HepG2 (cell line): ENCODE data around the gene ARMC2.

Experiments used
- ETV6 ChIP-seq: sonication (generic); formaldehyde crosslinking; conservative IDR thresholded peaks from 2 replicates; pipeline ENCODE4 v1.4.0; 2020; ENCODE audit warnings: missing genetic modification reagents
- MYC ChIP-seq: sonication (generic); formaldehyde crosslinking; IDR thresholded peaks from 2 replicates; pipeline ENCODE4 v1.9.0; 2021; ENCODE audit warnings: missing genetic modification reagents, borderline replicate concordance
- RFXAP ChIP-seq: sonication (generic); formaldehyde crosslinking; IDR thresholded peaks from 2 replicates; pipeline ENCODE4 v1.4.0; 2020; ENCODE audit warnings: missing genetic modification reagents, borderline replicate concordance
- TFE3 ChIP-seq: IDR thresholded peaks from 2 replicates; pipeline ENCODE4 v1.6.1; 2016
- XRCC5 ChIP-seq: fragments of 200-400 bp; formaldehyde crosslinking; optimal IDR thresholded peaks from 2 replicates; pipeline ENCODE3; 2017; ENCODE audit warnings: mild to moderate bottlenecking, low read length

- no peak for TF ChIP-seq RFXAP (CRISPR knock-in tag)
- no peak; the same call in 1 of the 2 replicates for TF ChIP-seq MYC (CRISPR knock-in tag)
- TF ChIP-seq XRCC5 = peak; percentile 57
- no peak for TF ChIP-seq ETV6 (CRISPR knock-in tag)
- TF ChIP-seq TFE3 = no peak
Measured at GRCh38 chr6:108835218-108835850, 12.9 kb upstream of the ARMC2 start.
